H9 (cell line): ENCODE results near the gene IFT80. TPM values are rescaled to one million over a fixed set of nuclear protein-coding genes. Genes with fewer than 3 reads are reported as not detected.

Source experiments
- DNase-seq: peaks from one replicate; pipeline ENCODE4 v3.0.0-alpha.2; 2017
- H2AFZ ChIP-seq: one replicate; pipeline ENCODE4 v1.6.1; 2013; ENCODE audit warnings: mild to moderate bottlenecking, low read length, control low read depth, moderate library complexity
- H2AK5ac ChIP-seq: 2 replicates; pipeline ENCODE4 v1.6.1; 2013; ENCODE audit warnings: low read length, control low read depth, mixed read lengths; ENCODE audit not compliant: insufficient read length
- H2BK120ac ChIP-seq: one replicate; pipeline ENCODE4 v1.6.1; 2013; ENCODE audit warnings: low read depth, mild to moderate bottlenecking, low read length, control low read depth, inconsistent platforms; ENCODE audit not compliant: poor library complexity, severe bottlenecking
- H2BK12ac ChIP-seq: 2 replicates; pipeline ENCODE4 v1.6.1; 2013; ENCODE audit warnings: low read length, control low read depth, mixed read lengths, low read depth; ENCODE audit not compliant: insufficient read length
- H2BK15ac ChIP-seq: 2 replicates; pipeline ENCODE4 v1.6.1; 2013; ENCODE audit warnings: low read depth, low read length, control low read depth
- H2BK20ac ChIP-seq: one replicate; pipeline ENCODE4 v1.6.1; 2013; ENCODE audit warnings: low read depth, mild to moderate bottlenecking, low read length, control low read depth, inconsistent platforms; ENCODE audit not compliant: poor library complexity, severe bottlenecking
- H2BK5ac ChIP-seq: 2 replicates; pipeline ENCODE4 v1.6.1; 2013; ENCODE audit warnings: low read length, control low read depth, mixed read lengths; ENCODE audit not compliant: insufficient read length
- H3K14ac ChIP-seq: 2 replicates; pipeline ENCODE4 v1.6.1; 2013; ENCODE audit warnings: low read length, control low read depth; ENCODE audit not compliant: insufficient read depth
- H3K18ac ChIP-seq: 2 replicates; pipeline ENCODE4 v1.6.1; 2013; ENCODE audit warnings: low read depth, mild to moderate bottlenecking, mixed read lengths, low read length, control low read depth; ENCODE audit not compliant: insufficient read length
- H3K23ac ChIP-seq: 2 replicates; pipeline ENCODE4 v1.6.1; 2013; ENCODE audit warnings: low read length, control low read depth, mixed read lengths, low read depth; ENCODE audit not compliant: insufficient read length
- H3K23me2 ChIP-seq: 2 replicates; pipeline ENCODE4 v1.6.1; 2013; ENCODE audit warnings: low read depth, mild to moderate bottlenecking, mixed read lengths, low read length, control low read depth; ENCODE audit not compliant: insufficient read length, poor library complexity, severe bottlenecking
- H3K27ac ChIP-seq: 2 replicates; pipeline ENCODE4 v1.5.1; 2013; ENCODE audit warnings: low read length, control low read depth, mixed read lengths, low read depth; ENCODE audit not compliant: insufficient read length
- H3K27me3 ChIP-seq: 2 replicates; pipeline ENCODE4 v1.6.1; 2013; ENCODE audit warnings: low read length, control low read depth, inconsistent platforms; ENCODE audit not compliant: insufficient read depth
- H3K4ac ChIP-seq: 2 replicates; pipeline ENCODE4 v1.6.1; 2013; ENCODE audit warnings: low read depth, mild to moderate bottlenecking, control low read depth, inconsistent platforms, low read length, moderate library complexity
- H3K4me1 ChIP-seq: 2 replicates; pipeline ENCODE4 v1.6.1; 2013; ENCODE audit warnings: low read length, control low read depth, inconsistent platforms; ENCODE audit not compliant: insufficient read depth
- H3K4me2 ChIP-seq: 2 replicates; pipeline ENCODE4 v1.6.1; 2013; ENCODE audit warnings: low read length, control low read depth, mixed read lengths; ENCODE audit not compliant: insufficient read length, insufficient read depth
- H3K56ac ChIP-seq: 2 replicates; pipeline ENCODE4 v1.6.1; 2013; ENCODE audit warnings: low read depth, mild to moderate bottlenecking, mixed read lengths, low read length, control low read depth; ENCODE audit not compliant: insufficient read length
- H3K79me1 ChIP-seq: 2 replicates; pipeline ENCODE4 v1.6.1; 2013; ENCODE audit warnings: low read depth, mild to moderate bottlenecking, moderate library complexity, low read length, control low read depth, inconsistent platforms; ENCODE audit not compliant: insufficient read depth, poor library complexity, severe bottlenecking
- H3K79me2 ChIP-seq: 2 replicates; pipeline ENCODE4 v1.6.1; 2013; ENCODE audit warnings: low read length, control low read depth, inconsistent platforms; ENCODE audit not compliant: insufficient read depth
- H3K9ac ChIP-seq: 2 replicates; pipeline ENCODE4 v1.6.1; 2013; ENCODE audit warnings: low read length, control low read depth, mixed read lengths; ENCODE audit not compliant: insufficient read length; ENCODE audit errors: extremely low read depth
- H3K9me3 ChIP-seq: one replicate; pipeline ENCODE4 v1.6.1; 2013; ENCODE audit warnings: low read depth, low read length, inconsistent platforms; ENCODE audit not compliant: control insufficient read depth
- H3T11ph ChIP-seq: one replicate; pipeline ENCODE4 v1.6.1; 2013; ENCODE audit warnings: mild to moderate bottlenecking, low read length, control low read depth, inconsistent platforms
- H4K20me1 ChIP-seq: one replicate; pipeline ENCODE4 v1.6.1; 2013; ENCODE audit not compliant: control insufficient read depth, insufficient read length, insufficient read depth
- H4K5ac ChIP-seq: 2 replicates; pipeline ENCODE4 v1.6.1; 2013; ENCODE audit warnings: low read depth, mild to moderate bottlenecking, mixed read lengths, low read length, control low read depth; ENCODE audit not compliant: insufficient read length
- H4K8ac ChIP-seq: replicated peaks from 2 replicates; pipeline ENCODE4 v1.6.1; 2013; ENCODE audit warnings: low read length, control low read depth, mixed read lengths, low read depth; ENCODE audit not compliant: insufficient read length
- H4K91ac ChIP-seq: 2 replicates; pipeline ENCODE4 v1.6.1; 2013; ENCODE audit warnings: low read depth, mild to moderate bottlenecking, moderate library complexity, mixed read lengths, low read length, control low read depth; ENCODE audit not compliant: insufficient read length
- H3K27ac Mint-ChIP-seq, 3 experiments: 2 replicates in 2 of 3; 3 replicates in 1 of 3; pipeline ENCODE4 v1.8.0; 2020 to 2021; ENCODE audit warnings: mixed read lengths in 3 of 3, mild to moderate bottlenecking in 1 of 3, moderate library complexity in 1 of 3
- H3K27me3 Mint-ChIP-seq: 2 replicates; pipeline ENCODE4 v1.8.0; 2021; ENCODE audit warnings: low read depth, mild to moderate bottlenecking, moderate library complexity, mixed read lengths
- H3K36me3 Mint-ChIP-seq, 3 experiments: 2 replicates in 2 of 3; 3 replicates in 1 of 3; pipeline ENCODE4 v1.8.0; 2020 to 2021; ENCODE audit warnings: low read depth in 3 of 3, mixed read lengths in 3 of 3; ENCODE audit not compliant: insufficient read depth in 1 of 3
- H3K4me1 Mint-ChIP-seq, 2 experiments: 2 replicates each; pipeline ENCODE4 v1.8.0; 2020; ENCODE audit warnings: mixed read lengths in 2 of 2
- H3K4me3 Mint-ChIP-seq, 2 experiments: 2 replicates in 1 of 2; 3 replicates in 1 of 2; pipeline ENCODE4 v1.8.0; 2020 to 2021; ENCODE audit warnings: mild to moderate bottlenecking in 2 of 2, mixed read lengths in 2 of 2, moderate library complexity in 1 of 2
- H3K9me3 Mint-ChIP-seq, 2 experiments: 2 replicates in 1 of 2; 3 replicates in 1 of 2; pipeline ENCODE4 v1.8.0; 2020; ENCODE audit warnings: mild to moderate bottlenecking in 2 of 2, mixed read lengths in 2 of 2, moderate library complexity in 1 of 2
- WGBS: extraction: QIAGEN DNeasy Blood & Tissue Kit; methylation state at CpG from one replicate; pipeline ENCODE4 v1.1.7; 2013; ENCODE audit warnings: missing lambda C conversion rate, low lambda C conversion rate, mixed read lengths; ENCODE audit not compliant: insufficient read length; ENCODE audit errors: extremely low coverage; 5-methylcytosine and 5-hydroxymethylcytosine counted together
- total RNA-seq: library from RNA; stranded (reverse); gene quantifications from 2 replicates; pipeline ENCODE4 v1.2.1, GENCODE V29; 2021
- TF ChIP-seq, protein P1 (sequence below): fragments of 200-600 bp; sonication (generic); conservative IDR thresholded peaks from 3 replicates; pipeline ENCODE4 v1.8.0; 2021; ENCODE audit warnings: antibody characterized with exemption, mild to moderate bottlenecking

IFT80 gene
- total RNA-seq, 1 experiment from 2014 or later, result 29.0 TPM

DNA sequence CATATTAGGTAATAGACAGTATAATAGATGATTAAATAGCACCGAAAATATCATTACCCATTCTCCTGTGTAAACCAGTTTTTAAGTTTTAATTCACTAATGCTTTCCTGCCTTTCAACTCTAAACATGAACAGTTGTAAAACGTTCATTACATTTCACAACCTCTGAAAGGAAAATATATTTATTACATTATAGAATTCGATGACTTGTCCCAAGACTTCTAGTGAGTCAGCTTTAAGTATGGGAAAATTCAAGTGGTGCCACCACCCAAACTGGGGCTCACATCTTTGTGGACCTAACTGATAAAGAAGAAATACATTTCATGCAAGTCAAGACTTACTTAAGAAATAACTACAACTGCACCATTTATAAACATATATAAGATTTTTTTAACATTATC, 48.5 kb upstream of the IFT80 start:
- Histone ChIP-seq H3K4ac (no peak overlapping the region), H3K27me3 (no peaks in the 10 kb centered on the region), H2BK15ac (no peak overlapping the region), H3K14ac (no peak overlapping the region), H3K4me2 (no peak overlapping the region), H4K20me1 (no peaks in the 10 kb centered on the region), H3K79me1 (no peaks in the 10 kb centered on the region), H3K18ac (no peak overlapping the region), H2BK120ac (no peak overlapping the region), H3K9ac (no peak overlapping the region), H3K4me1 (no peaks in the 10 kb centered on the region), H3K56ac (no peak overlapping the region), H4K8ac (no peak overlapping the region), H3K23ac (no peak overlapping the region), H3K79me2 (peaks cover 30% of the 10 kb centered on the region; the same call in 1 of the 2 replicates), H3T11ph (no peak overlapping the region), H2BK20ac (no peak overlapping the region), H2AK5ac (no peak overlapping the region), H3K23me2 (peaks cover 8% of the 10 kb centered on the region), H2BK12ac (no peak overlapping the region), H3K27ac (no peak overlapping the region), H3K9me3 (no peaks in the 10 kb centered on the region), H4K5ac (no peak overlapping the region), H4K91ac (no peak overlapping the region), H2AFZ (no peak overlapping the region), H2BK5ac (no peak overlapping the region)
- WGBS, result no CpG with 5 or more reads among the region's 3 CpGs
- no peak for DNase-seq
- Mint-ChIP-seq H3K36me3 (peaks cover 39 to 56% (median 41%) of the 10 kb centered on the region in 3 experiments), H3K9me3 (peaks cover 0 to 14% of the 10 kb centered on the region in 2 experiments; a peak in 2 of 5 replicates), H3K27me3 (no peaks in the 10 kb centered on the region; the same call in 1 of the 2 replicates), H3K4me1 (peaks cover 21 to 33% of the 10 kb centered on the region in 2 experiments), H3K4me3 (peak overlapping the region; percentile 96 to 97), H3K27ac (no peak overlapping the region)
- TF ChIP-seq, protein P1, sequence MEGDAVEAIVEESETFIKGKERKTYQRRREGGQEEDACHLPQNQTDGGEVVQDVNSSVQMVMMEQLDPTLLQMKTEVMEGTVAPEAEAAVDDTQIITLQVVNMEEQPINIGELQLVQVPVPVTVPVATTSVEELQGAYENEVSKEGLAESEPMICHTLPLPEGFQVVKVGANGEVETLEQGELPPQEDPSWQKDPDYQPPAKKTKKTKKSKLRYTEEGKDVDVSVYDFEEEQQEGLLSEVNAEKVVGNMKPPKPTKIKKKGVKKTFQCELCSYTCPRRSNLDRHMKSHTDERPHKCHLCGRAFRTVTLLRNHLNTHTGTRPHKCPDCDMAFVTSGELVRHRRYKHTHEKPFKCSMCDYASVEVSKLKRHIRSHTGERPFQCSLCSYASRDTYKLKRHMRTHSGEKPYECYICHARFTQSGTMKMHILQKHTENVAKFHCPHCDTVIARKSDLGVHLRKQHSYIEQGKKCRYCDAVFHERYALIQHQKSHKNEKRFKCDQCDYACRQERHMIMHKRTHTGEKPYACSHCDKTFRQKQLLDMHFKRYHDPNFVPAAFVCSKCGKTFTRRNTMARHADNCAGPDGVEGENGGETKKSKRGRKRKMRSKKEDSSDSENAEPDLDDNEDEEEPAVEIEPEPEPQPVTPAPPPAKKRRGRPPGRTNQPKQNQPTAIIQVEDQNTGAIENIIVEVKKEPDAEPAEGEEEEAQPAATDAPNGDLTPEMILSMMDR, result no peak
